ENCODE measurements around the gene PARP8.

DNA sequence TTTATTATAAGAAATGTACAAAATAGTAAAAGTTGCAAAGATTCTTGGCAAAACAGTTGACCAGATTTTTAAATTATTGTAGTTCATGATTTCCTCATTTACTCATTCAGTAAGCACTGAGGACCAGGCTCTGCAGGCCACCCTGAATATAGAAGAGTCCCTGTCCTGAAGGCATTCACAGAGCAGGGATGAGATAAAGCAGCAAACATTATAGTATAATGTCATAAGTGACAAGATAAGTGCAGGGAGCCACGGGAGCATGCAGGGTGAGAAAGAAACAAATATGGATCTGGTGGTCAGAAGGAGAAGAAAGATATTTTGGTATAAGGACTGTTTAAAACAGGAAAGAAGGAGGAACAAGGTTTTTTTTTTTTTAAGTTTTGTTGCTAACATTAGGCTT lies 46.0 kb downstream of the PARP8 start:
- TF ChIP-seq, protein P1, sequence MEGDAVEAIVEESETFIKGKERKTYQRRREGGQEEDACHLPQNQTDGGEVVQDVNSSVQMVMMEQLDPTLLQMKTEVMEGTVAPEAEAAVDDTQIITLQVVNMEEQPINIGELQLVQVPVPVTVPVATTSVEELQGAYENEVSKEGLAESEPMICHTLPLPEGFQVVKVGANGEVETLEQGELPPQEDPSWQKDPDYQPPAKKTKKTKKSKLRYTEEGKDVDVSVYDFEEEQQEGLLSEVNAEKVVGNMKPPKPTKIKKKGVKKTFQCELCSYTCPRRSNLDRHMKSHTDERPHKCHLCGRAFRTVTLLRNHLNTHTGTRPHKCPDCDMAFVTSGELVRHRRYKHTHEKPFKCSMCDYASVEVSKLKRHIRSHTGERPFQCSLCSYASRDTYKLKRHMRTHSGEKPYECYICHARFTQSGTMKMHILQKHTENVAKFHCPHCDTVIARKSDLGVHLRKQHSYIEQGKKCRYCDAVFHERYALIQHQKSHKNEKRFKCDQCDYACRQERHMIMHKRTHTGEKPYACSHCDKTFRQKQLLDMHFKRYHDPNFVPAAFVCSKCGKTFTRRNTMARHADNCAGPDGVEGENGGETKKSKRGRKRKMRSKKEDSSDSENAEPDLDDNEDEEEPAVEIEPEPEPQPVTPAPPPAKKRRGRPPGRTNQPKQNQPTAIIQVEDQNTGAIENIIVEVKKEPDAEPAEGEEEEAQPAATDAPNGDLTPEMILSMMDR (IDR thresholded peaks at IDR 0.05; ENCODE audit: borderline replicate concordance, extremely low read depth, low read length, poor library complexity, severe bottlenecking): no peak
- no peak for TF ChIP-seq EZH2 (IDR thresholded peaks at IDR 0.05; ENCODE audit: borderline replicate concordance, low read depth, low read length, severe bottlenecking)

Measured in DND-41 (cell line).